LNCaP clone FGC (cell line): ENCODE data around the gene PHACTR3.
A peak's percentile ranks its signal among the peaks of the same experiment; 100 is the strongest.

Experiments used
- DNase-seq: peaks from one replicate; pipeline ENCODE4 v3.0.0-alpha.2; 2011; ENCODE audit warnings: low read depth
- H3K4me3 ChIP-seq: 2 replicates; pipeline ENCODE4 v1.5.1; 2011; ENCODE audit warnings: mild to moderate bottlenecking, low read depth, low read length, control low read depth
- CTCF ChIP-seq: IDR thresholded peaks from 2 replicates; pipeline ENCODE4 v1.5.1; 2012; ENCODE audit warnings: mild to moderate bottlenecking; ENCODE audit not compliant: control insufficient read depth, insufficient read depth; ENCODE audit errors: extremely low read depth

PHACTR3 gene

GRCh38 chr20:59596690-59597089 lies 7.7 kb upstream of the PHACTR3 start:
- no peak for TF ChIP-seq CTCF
- DNase-seq: no peak
- no peak overlapping the region for H3K4me3 ChIP-seq

GRCh38 chr20:59597240-59597639 lies 7.1 kb upstream of the PHACTR3 start:
- H3K4me3 ChIP-seq: no peak overlapping the region
- no peak for TF ChIP-seq CTCF
- no peak for DNase-seq

GRCh38 chr20:59598625-59599310 lies 5.6 kb upstream of the PHACTR3 start:
- no peak overlapping the region for H3K4me3 ChIP-seq
- no peak for DNase-seq
- TF ChIP-seq CTCF: peak; percentile 93

GRCh38 chr20:59599941-59600340 lies 4.4 kb upstream of the PHACTR3 start:
- no peak for DNase-seq
- no peak overlapping the region for H3K4me3 ChIP-seq
- no peak for TF ChIP-seq CTCF

GRCh38 chr20:59600472-59600871 lies 3.9 kb upstream of the PHACTR3 start:
- no peak for DNase-seq
- TF ChIP-seq CTCF: no peak
- no peak overlapping the region for H3K4me3 ChIP-seq

GRCh38 chr20:59602546-59603080 lies 1.7 kb upstream of the PHACTR3 start:
- DNase-seq: no peak
- TF ChIP-seq CTCF: no peak
- H3K4me3 ChIP-seq: no peak overlapping the region

GRCh38 chr20:59603176-59603575 lies 1.2 kb upstream of the PHACTR3 start:
- H3K4me3 ChIP-seq: no peak overlapping the region
- DNase-seq: no peak
- no peak for TF ChIP-seq CTCF
